A549 (cell line): ENCODE results near the gene MSH2. TPM values are rescaled to one million over a fixed set of nuclear protein-coding genes. Genes with fewer than 3 reads are reported as not detected.

Experiments used
- ATAC-seq, 2 experiments: fragments of 200-7000 bp in 1 of 2; fragments of >200 bp in 1 of 2; cut with Nextera tagmentation in 1 of 2; cut with Tn5 transposase in 1 of 2; 3 replicates each; pipeline versions ENCODE4 v1.8.0 to v1.9.1; 2018 to 2020; ENCODE audit warnings: mild to moderate bottlenecking in 1 of 2, moderate library complexity in 1 of 2
- CTCF ChIA-PET: fragments of 300-600 bp; sonication (Branson Sonifier 250); formaldehyde crosslinking; extraction: SDS; loops from one replicate; lab custom pipeline; 2021; ENCODE audit warnings: antibody characterized with exemption, inconsistent platforms; lab: Yijun Ruan, JAX
- POLR2A ChIA-PET: fragments of 350-600 bp; formaldehyde crosslinking; extraction: SDS; loops from one replicate; lab custom pipeline; 2021; ENCODE audit warnings: antibody characterized with exemption, inconsistent platforms; lab: Yijun Ruan, JAX
- DNase-seq, 2 experiments: peaks; one replicate each; pipeline versions ENCODE4 v3.0.0 to v3.0.0-alpha.2; 2011 to 2016; ENCODE audit warnings: low read depth in 1 of 2, low spot score in 1 of 2
- FAIRE-seq: peaks from 2 replicates; lab custom pipeline; 2011; peaks lifted over from hg19 to GRCh38; lab: Jason Lieb, UNC
- H3K27ac ChIP-seq, 2 experiments: fragments of >200 bp; sonication (Bioruptor Twin); formaldehyde crosslinking; 3 replicates each; pipeline ENCODE4 v1.5.1; 2016 to 2017
- H3K4me1 ChIP-seq: fragments of >200 bp; sonication (Bioruptor Twin); formaldehyde crosslinking; 3 replicates; pipeline ENCODE4 v1.6.1; 2016
- H3K4me2 ChIP-seq: fragments of >200 bp; sonication (Bioruptor Twin); formaldehyde crosslinking; 3 replicates; pipeline ENCODE4 v1.6.1; 2016
- H3K4me3 ChIP-seq: fragments of >200 bp; sonication (Bioruptor Twin); formaldehyde crosslinking; 3 replicates; pipeline ENCODE4 v1.5.1; 2016
- H3K9me3 ChIP-seq: fragments of >200 bp; sonication (Bioruptor Twin); formaldehyde crosslinking; 3 replicates; pipeline ENCODE4 v1.6.1; 2016
- CBX2 ChIP-seq: fragments of 200-600 bp; sonication (generic); IDR thresholded peaks from 2 replicates; pipeline ENCODE4 v1.6.1; 2016; ENCODE audit warnings: low read depth, mild to moderate bottlenecking, borderline replicate concordance
- CBX8 ChIP-seq: fragments of 200-600 bp; sonication (generic); IDR thresholded peaks from 2 replicates; pipeline ENCODE4 v1.6.1; 2016
- CEBPB ChIP-seq, 2 experiments: fragments of >200 bp in 1 of 2; sonication (Bioruptor Twin) in 1 of 2; formaldehyde crosslinking in 1 of 2; IDR thresholded peaks; 2 replicates each; pipeline ENCODE4 v1.6.1; 2012 to 2016
- CHD2 ChIP-seq: fragments of 150-350 bp; IDR thresholded peaks from 2 replicates; pipeline ENCODE4 v1.6.1; 2014; ENCODE audit warnings: low read length; ENCODE audit not compliant: partially characterized antibody
- EHMT2 ChIP-seq: fragments of 200-600 bp; sonication (generic); IDR thresholded peaks from 2 replicates; pipeline ENCODE4 v1.6.1; 2016; ENCODE audit warnings: antibody characterized with exemption, low read depth, mild to moderate bottlenecking, moderate library complexity
- ESRRA ChIP-seq: fragments of 150-350 bp; IDR thresholded peaks from 2 replicates; pipeline ENCODE4 v1.6.1; 2014; ENCODE audit warnings: mild to moderate bottlenecking, low read length, borderline replicate concordance
- HOXB5 ChIP-seq: fragments of 250-450 bp; sonication (Bioruptor Pico); IDR thresholded peaks from 2 replicates; pipeline ENCODE4 v1.5.0; 2020; ENCODE audit warnings: mild to moderate bottlenecking, moderate library complexity
- PHF8 ChIP-seq: fragments of 200-600 bp; sonication (generic); IDR thresholded peaks from 2 replicates; pipeline ENCODE4 v1.6.1; 2016; ENCODE audit warnings: low read depth, mild to moderate bottlenecking, antibody characterized with exemption, moderate library complexity, borderline replicate concordance
- POLR2A ChIP-seq: IDR thresholded peaks from 2 replicates; pipeline ENCODE4 v1.6.1; 2012; ENCODE audit warnings: mild to moderate bottlenecking, low read length
- RAD21 ChIP-seq, 2 experiments: fragments of >200 bp in 1 of 2; sonication (Bioruptor Twin) in 1 of 2; formaldehyde crosslinking in 1 of 2; IDR thresholded peaks in 1 of 2; conservative IDR thresholded peaks in 1 of 2; 2 replicates in 1 of 2; 3 replicates in 1 of 2; pipeline ENCODE4 v1.6.1; 2012 to 2018; ENCODE audit warnings: inconsistent platforms in 1 of 2
- RFX5 ChIP-seq: fragments of 450-650 bp; IDR thresholded peaks from 2 replicates; pipeline ENCODE4 v1.7.1; 2014; ENCODE audit warnings: antibody characterized with exemption, mild to moderate bottlenecking, moderate library complexity
- SMC3 ChIP-seq: fragments of >200 bp; sonication (Bioruptor Twin); formaldehyde crosslinking; IDR thresholded peaks from 3 replicates; pipeline ENCODE4 v1.6.1; 2018; ENCODE audit warnings: inconsistent platforms
- TFCP2L1 ChIP-seq: fragments of 250-450 bp; sonication (Bioruptor Pico); IDR thresholded peaks from 2 replicates; pipeline ENCODE4 v1.5.0; 2021; ENCODE audit warnings: mild to moderate bottlenecking
- ZC3H11A ChIP-seq: fragments of 450-650 bp; IDR thresholded peaks from 2 replicates; pipeline ENCODE4 v1.6.1; 2014; ENCODE audit warnings: antibody characterized with exemption, mild to moderate bottlenecking
- ZFP36 ChIP-seq: fragments of 450-650 bp; IDR thresholded peaks from 2 replicates; pipeline ENCODE4 v1.6.1; 2014; ENCODE audit warnings: borderline replicate concordance; ENCODE audit not compliant: partially characterized antibody
- ZNF302 ChIP-seq: fragments of 250-450 bp; sonication (Bioruptor Pico); IDR thresholded peaks from 2 replicates; pipeline ENCODE4 v1.9.0; 2021; ENCODE audit warnings: inconsistent platforms, mild to moderate bottlenecking, moderate library complexity
- ZSCAN20 ChIP-seq: fragments of 250-450 bp; sonication (Bioruptor Pico); IDR thresholded peaks from 2 replicates; pipeline ENCODE4 v1.8.0; 2022; ENCODE audit warnings: mild to moderate bottlenecking, moderate library complexity
- WGBS: methylation state at CpG from one replicate; pipeline ENCODE4 v1.1.6; 2017; ENCODE audit errors: missing lambda C conversion rate; 5-methylcytosine and 5-hydroxymethylcytosine counted together
- polyA plus RNA-seq, 4 experiments: library from polyadenylated mRNA; depleted of rRNA in 3 of 4; stranded (reverse); fragments of >200 nt; fragmentation: RNase III in 1 of 4; extraction: RNeasy Plus Mini Kit Qiagen cat#74134 plus additional on column Dnase treatment in 1 of 4; gene quantifications; 2 replicates in 3 of 4; 3 replicates in 1 of 4; pipeline ENCODE4 v1.2.3, GENCODE V29; 2011 to 2017
- TF ChIP-seq, protein P1 (sequence below): fragments of >200 bp; sonication (Bioruptor Twin); formaldehyde crosslinking; IDR thresholded peaks from 3 replicates; pipeline ENCODE4 v1.5.1; 2016
- TF ChIP-seq, protein P2 (sequence below): fragments of >200 bp; sonication (Bioruptor Twin); formaldehyde crosslinking; IDR thresholded peaks from 3 replicates; pipeline ENCODE4 v1.6.1; 2016
- TF ChIP-seq, protein P3 (sequence below): IDR thresholded peaks from 2 replicates; pipeline ENCODE4 v1.6.1; 2012; ENCODE audit warnings: low read depth, borderline replicate concordance
- TF ChIP-seq, protein P4 (sequence below): fragments of 150-350 bp; IDR thresholded peaks from 2 replicates; pipeline ENCODE4 v1.6.1; 2014; ENCODE audit warnings: low read depth, mild to moderate bottlenecking, low read length
- TF ChIP-seq, protein P5 (sequence below): IDR thresholded peaks from 2 replicates; pipeline ENCODE4 v1.6.1; 2012
- TF ChIP-seq, protein P6 (sequence below): fragments of 450-650 bp; IDR thresholded peaks from 2 replicates; pipeline ENCODE4 v1.6.1; 2014; ENCODE audit warnings: antibody characterized with exemption
- TF ChIP-seq, protein P7 (sequence below): fragments of 250-450 bp; sonication (Bioruptor Pico); IDR thresholded peaks from 2 replicates; pipeline ENCODE4 v1.5.0; 2020; ENCODE audit warnings: low read depth, mild to moderate bottlenecking, moderate library complexity

MSH2 gene
- polyA plus RNA-seq, 2 of the 4 experiments (the other 2 are of a cell fraction), result 52.8 to 59.0 TPM

DNA sequence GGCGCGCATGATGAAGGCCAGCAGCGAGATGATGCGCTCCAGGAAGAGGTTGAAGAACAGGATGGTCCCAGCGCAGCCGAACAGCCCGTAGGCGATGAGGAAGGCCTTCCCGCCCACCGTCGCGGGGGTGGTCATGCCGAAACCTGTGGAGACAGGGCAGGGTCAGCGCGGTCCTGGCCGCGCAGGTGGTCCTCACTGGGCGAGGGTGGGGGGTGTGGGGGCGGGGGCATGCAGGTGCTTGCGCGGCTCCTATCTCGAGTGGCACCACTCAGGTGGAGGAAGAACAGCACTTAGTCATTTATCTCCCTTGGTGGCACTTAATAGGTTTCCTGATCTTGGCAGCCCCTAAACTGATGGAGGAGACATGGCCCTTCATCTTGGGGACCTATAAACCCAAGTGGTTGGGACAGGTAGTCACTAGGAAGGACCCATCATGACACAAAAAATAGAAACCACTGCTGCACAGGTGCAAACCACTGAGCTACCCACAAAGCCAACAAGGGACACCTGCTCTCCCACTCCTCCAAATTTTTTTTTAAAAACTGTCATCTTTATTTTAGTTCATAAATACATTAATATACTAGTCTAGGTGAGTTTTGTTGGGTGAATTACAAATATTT, 118.8 kb downstream of the MSH2 start:
- peak overlapping the region; percentile 99 for H3K4me2 ChIP-seq
- peak overlapping the region; percentile 54 for H3K4me3 ChIP-seq
- ChIA-PET POLR2A (no interaction called here), CTCF (interaction anchor here (0.6 to 4.1 kb wide), 7 partner anchors 10 to 245 kb away, joined by 3 to 24 read pairs (median 5); no protein-coding TSS in a partner anchor)
- H3K4me1 ChIP-seq, result peaks cover 9% of the 10 kb centered on the region
- FAIRE-seq (no peak), ATAC-seq (no peak), DNase-seq (no peak)
- H3K9me3 ChIP-seq, result no peaks in the 10 kb centered on the region
- H3K27ac ChIP-seq, result peak overlapping the region; percentile 43 to 79; a peak in 5 of 6 replicates
- 76% methylated on average over 13 of the region's 22 CpGs for WGBS
- TF ChIP-seq, protein P1, sequence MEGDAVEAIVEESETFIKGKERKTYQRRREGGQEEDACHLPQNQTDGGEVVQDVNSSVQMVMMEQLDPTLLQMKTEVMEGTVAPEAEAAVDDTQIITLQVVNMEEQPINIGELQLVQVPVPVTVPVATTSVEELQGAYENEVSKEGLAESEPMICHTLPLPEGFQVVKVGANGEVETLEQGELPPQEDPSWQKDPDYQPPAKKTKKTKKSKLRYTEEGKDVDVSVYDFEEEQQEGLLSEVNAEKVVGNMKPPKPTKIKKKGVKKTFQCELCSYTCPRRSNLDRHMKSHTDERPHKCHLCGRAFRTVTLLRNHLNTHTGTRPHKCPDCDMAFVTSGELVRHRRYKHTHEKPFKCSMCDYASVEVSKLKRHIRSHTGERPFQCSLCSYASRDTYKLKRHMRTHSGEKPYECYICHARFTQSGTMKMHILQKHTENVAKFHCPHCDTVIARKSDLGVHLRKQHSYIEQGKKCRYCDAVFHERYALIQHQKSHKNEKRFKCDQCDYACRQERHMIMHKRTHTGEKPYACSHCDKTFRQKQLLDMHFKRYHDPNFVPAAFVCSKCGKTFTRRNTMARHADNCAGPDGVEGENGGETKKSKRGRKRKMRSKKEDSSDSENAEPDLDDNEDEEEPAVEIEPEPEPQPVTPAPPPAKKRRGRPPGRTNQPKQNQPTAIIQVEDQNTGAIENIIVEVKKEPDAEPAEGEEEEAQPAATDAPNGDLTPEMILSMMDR, result no peak
- TF ChIP-seq, protein P2, sequence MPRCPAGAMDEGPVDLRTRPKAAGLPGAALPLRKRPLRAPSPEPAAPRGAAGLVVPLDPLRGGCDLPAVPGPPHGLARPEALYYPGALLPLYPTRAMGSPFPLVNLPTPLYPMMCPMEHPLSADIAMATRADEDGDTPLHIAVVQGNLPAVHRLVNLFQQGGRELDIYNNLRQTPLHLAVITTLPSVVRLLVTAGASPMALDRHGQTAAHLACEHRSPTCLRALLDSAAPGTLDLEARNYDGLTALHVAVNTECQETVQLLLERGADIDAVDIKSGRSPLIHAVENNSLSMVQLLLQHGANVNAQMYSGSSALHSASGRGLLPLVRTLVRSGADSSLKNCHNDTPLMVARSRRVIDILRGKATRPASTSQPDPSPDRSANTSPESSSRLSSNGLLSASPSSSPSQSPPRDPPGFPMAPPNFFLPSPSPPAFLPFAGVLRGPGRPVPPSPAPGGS, result no peak
- TF ChIP-seq CEBPB (IDR thresholded peaks at IDR 0.05) (no peak), CBX8 (no peak), RAD21 (conservative IDR thresholded peaks at IDR 0.05 in 1 of 2, IDR thresholded peaks at IDR 0.05 in 1 of 2) (no peak), CBX2 (no peak), SMC3 (no peak)
- TF ChIP-seq, protein P3, sequence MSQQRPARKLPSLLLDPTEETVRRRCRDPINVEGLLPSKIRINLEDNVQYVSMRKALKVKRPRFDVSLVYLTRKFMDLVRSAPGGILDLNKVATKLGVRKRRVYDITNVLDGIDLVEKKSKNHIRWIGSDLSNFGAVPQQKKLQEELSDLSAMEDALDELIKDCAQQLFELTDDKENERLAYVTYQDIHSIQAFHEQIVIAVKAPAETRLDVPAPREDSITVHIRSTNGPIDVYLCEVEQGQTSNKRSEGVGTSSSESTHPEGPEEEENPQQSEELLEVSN, result no peak

DNA sequence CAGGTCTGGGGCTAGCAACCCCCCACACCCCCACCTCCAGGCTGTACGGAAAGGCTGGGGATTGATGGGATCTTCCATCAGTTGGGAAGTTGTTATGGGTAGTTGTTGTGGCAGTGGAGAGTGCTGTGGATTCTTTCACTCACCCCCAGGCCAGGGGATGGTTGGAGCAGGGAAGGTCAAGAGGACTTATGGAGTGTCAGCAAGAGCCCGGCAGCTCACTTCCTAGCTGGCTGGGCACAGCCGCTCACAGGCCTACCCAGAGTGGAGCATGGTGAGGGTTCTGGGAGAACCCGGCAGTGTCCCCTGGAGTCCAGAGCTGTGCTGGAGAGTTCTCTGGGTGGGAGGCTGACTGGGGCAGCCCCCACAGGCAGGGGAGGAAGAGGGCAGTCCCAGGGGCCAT, 122.2 kb downstream of the MSH2 start:
- H3K9me3 ChIP-seq, result no peaks in the 10 kb centered on the region
- DNase-seq (no peak), FAIRE-seq (no peak), ATAC-seq (no peak)
- H3K4me3 ChIP-seq, result no peak overlapping the region
- H3K4me1 ChIP-seq, result peaks cover 9% of the 10 kb centered on the region
- ChIA-PET CTCF (interaction anchor here (1.0 kb wide), 2 partner anchors 12 to 242 kb away, joined by 3 to 4 read pairs; no protein-coding TSS in a partner anchor), POLR2A (no interaction called here)
- TF ChIP-seq, protein P4, sequence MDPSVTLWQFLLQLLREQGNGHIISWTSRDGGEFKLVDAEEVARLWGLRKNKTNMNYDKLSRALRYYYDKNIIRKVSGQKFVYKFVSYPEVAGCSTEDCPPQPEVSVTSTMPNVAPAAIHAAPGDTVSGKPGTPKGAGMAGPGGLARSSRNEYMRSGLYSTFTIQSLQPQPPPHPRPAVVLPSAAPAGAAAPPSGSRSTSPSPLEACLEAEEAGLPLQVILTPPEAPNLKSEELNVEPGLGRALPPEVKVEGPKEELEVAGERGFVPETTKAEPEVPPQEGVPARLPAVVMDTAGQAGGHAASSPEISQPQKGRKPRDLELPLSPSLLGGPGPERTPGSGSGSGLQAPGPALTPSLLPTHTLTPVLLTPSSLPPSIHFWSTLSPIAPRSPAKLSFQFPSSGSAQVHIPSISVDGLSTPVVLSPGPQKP, result no peak
- TF ChIP-seq POLR2A, result no peak
- no peak for TF ChIP-seq HOXB5
- no peak for TF ChIP-seq TFCP2L1 (CRISPR knock-in tag)
- TF ChIP-seq RFX5, result no peak
- no peak for TF ChIP-seq ZNF302
- TF ChIP-seq, protein P5, sequence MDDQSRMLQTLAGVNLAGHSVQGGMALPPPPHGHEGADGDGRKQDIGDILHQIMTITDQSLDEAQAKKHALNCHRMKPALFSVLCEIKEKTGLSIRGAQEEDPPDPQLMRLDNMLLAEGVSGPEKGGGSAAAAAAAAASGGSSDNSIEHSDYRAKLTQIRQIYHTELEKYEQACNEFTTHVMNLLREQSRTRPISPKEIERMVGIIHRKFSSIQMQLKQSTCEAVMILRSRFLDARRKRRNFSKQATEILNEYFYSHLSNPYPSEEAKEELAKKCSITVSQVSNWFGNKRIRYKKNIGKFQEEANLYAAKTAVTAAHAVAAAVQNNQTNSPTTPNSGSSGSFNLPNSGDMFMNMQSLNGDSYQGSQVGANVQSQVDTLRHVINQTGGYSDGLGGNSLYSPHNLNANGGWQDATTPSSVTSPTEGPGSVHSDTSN, result no peak
- TF ChIP-seq ESRRA, result no peak
- TF ChIP-seq, protein P6, sequence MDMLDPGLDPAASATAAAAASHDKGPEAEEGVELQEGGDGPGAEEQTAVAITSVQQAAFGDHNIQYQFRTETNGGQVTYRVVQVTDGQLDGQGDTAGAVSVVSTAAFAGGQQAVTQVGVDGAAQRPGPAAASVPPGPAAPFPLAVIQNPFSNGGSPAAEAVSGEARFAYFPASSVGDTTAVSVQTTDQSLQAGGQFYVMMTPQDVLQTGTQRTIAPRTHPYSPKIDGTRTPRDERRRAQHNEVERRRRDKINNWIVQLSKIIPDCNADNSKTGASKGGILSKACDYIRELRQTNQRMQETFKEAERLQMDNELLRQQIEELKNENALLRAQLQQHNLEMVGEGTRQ, result no peak
- no peak for TF ChIP-seq EHMT2
- TF ChIP-seq, protein P7, sequence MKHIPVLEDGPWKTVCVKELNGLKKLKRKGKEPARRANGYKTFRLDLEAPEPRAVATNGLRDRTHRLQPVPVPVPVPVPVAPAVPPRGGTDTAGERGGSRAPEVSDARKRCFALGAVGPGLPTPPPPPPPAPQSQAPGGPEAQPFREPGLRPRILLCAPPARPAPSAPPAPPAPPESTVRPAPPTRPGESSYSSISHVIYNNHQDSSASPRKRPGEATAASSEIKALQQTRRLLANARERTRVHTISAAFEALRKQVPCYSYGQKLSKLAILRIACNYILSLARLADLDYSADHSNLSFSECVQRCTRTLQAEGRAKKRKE (CRISPR knock-in tag), result no peak
- no peak for TF ChIP-seq ZSCAN20 (CRISPR knock-in tag)
- TF ChIP-seq, protein P1, result no peak
- no peak for TF ChIP-seq PHF8
- no peak for TF ChIP-seq ZFP36
- TF ChIP-seq, protein P3, result no peak
- no peak for TF ChIP-seq CHD2
- TF ChIP-seq ZC3H11A, result no peak
- 74% methylated on average over 4 of the region's 4 CpGs for WGBS
- H3K4me2 ChIP-seq, result no peak overlapping the region
- H3K27ac ChIP-seq, result no peak overlapping the region
